H9 (cell line): ENCODE data around the gene MELK. TPM values are rescaled to one million over a fixed set of nuclear protein-coding genes. Genes with fewer than 3 reads are reported as not detected.

Experiments used
- DNase-seq: peaks from one replicate; pipeline ENCODE4 v3.0.0-alpha.2; 2017
- H2AFZ ChIP-seq: one replicate; pipeline ENCODE4 v1.6.1; 2013; ENCODE audit warnings: mild to moderate bottlenecking, low read length, control low read depth, moderate library complexity
- H2AK5ac ChIP-seq: 2 replicates; pipeline ENCODE4 v1.6.1; 2013; ENCODE audit warnings: low read length, control low read depth, mixed read lengths; ENCODE audit not compliant: insufficient read length
- H2BK120ac ChIP-seq: one replicate; pipeline ENCODE4 v1.6.1; 2013; ENCODE audit warnings: low read depth, mild to moderate bottlenecking, low read length, control low read depth, inconsistent platforms; ENCODE audit not compliant: poor library complexity, severe bottlenecking
- H2BK12ac ChIP-seq: 2 replicates; pipeline ENCODE4 v1.6.1; 2013; ENCODE audit warnings: low read length, control low read depth, mixed read lengths, low read depth; ENCODE audit not compliant: insufficient read length
- H2BK15ac ChIP-seq: 2 replicates; pipeline ENCODE4 v1.6.1; 2013; ENCODE audit warnings: low read depth, low read length, control low read depth
- H2BK20ac ChIP-seq: one replicate; pipeline ENCODE4 v1.6.1; 2013; ENCODE audit warnings: low read depth, mild to moderate bottlenecking, low read length, control low read depth, inconsistent platforms; ENCODE audit not compliant: poor library complexity, severe bottlenecking
- H2BK5ac ChIP-seq: 2 replicates; pipeline ENCODE4 v1.6.1; 2013; ENCODE audit warnings: low read length, control low read depth, mixed read lengths; ENCODE audit not compliant: insufficient read length
- H3K14ac ChIP-seq: 2 replicates; pipeline ENCODE4 v1.6.1; 2013; ENCODE audit warnings: low read length, control low read depth; ENCODE audit not compliant: insufficient read depth
- H3K18ac ChIP-seq: 2 replicates; pipeline ENCODE4 v1.6.1; 2013; ENCODE audit warnings: low read depth, mild to moderate bottlenecking, mixed read lengths, low read length, control low read depth; ENCODE audit not compliant: insufficient read length
- H3K23ac ChIP-seq: 2 replicates; pipeline ENCODE4 v1.6.1; 2013; ENCODE audit warnings: low read length, control low read depth, mixed read lengths, low read depth; ENCODE audit not compliant: insufficient read length
- H3K23me2 ChIP-seq: 2 replicates; pipeline ENCODE4 v1.6.1; 2013; ENCODE audit warnings: low read depth, mild to moderate bottlenecking, mixed read lengths, low read length, control low read depth; ENCODE audit not compliant: insufficient read length, poor library complexity, severe bottlenecking
- H3K27ac ChIP-seq: 2 replicates; pipeline ENCODE4 v1.5.1; 2013; ENCODE audit warnings: low read length, control low read depth, mixed read lengths, low read depth; ENCODE audit not compliant: insufficient read length
- H3K27me3 ChIP-seq: 2 replicates; pipeline ENCODE4 v1.6.1; 2013; ENCODE audit warnings: low read length, control low read depth, inconsistent platforms; ENCODE audit not compliant: insufficient read depth
- H3K4ac ChIP-seq: 2 replicates; pipeline ENCODE4 v1.6.1; 2013; ENCODE audit warnings: low read depth, mild to moderate bottlenecking, control low read depth, inconsistent platforms, low read length, moderate library complexity
- H3K4me1 ChIP-seq: 2 replicates; pipeline ENCODE4 v1.6.1; 2013; ENCODE audit warnings: low read length, control low read depth, inconsistent platforms; ENCODE audit not compliant: insufficient read depth
- H3K4me2 ChIP-seq: 2 replicates; pipeline ENCODE4 v1.6.1; 2013; ENCODE audit warnings: low read length, control low read depth, mixed read lengths; ENCODE audit not compliant: insufficient read length, insufficient read depth
- H3K56ac ChIP-seq: 2 replicates; pipeline ENCODE4 v1.6.1; 2013; ENCODE audit warnings: low read depth, mild to moderate bottlenecking, mixed read lengths, low read length, control low read depth; ENCODE audit not compliant: insufficient read length
- H3K79me1 ChIP-seq: 2 replicates; pipeline ENCODE4 v1.6.1; 2013; ENCODE audit warnings: low read depth, mild to moderate bottlenecking, moderate library complexity, low read length, control low read depth, inconsistent platforms; ENCODE audit not compliant: insufficient read depth, poor library complexity, severe bottlenecking
- H3K79me2 ChIP-seq: 2 replicates; pipeline ENCODE4 v1.6.1; 2013; ENCODE audit warnings: low read length, control low read depth, inconsistent platforms; ENCODE audit not compliant: insufficient read depth
- H3K9ac ChIP-seq: 2 replicates; pipeline ENCODE4 v1.6.1; 2013; ENCODE audit warnings: low read length, control low read depth, mixed read lengths; ENCODE audit not compliant: insufficient read length; ENCODE audit errors: extremely low read depth
- H3K9me3 ChIP-seq: one replicate; pipeline ENCODE4 v1.6.1; 2013; ENCODE audit warnings: low read depth, low read length, inconsistent platforms; ENCODE audit not compliant: control insufficient read depth
- H3T11ph ChIP-seq: one replicate; pipeline ENCODE4 v1.6.1; 2013; ENCODE audit warnings: mild to moderate bottlenecking, low read length, control low read depth, inconsistent platforms
- H4K20me1 ChIP-seq: one replicate; pipeline ENCODE4 v1.6.1; 2013; ENCODE audit not compliant: control insufficient read depth, insufficient read length, insufficient read depth
- H4K5ac ChIP-seq: 2 replicates; pipeline ENCODE4 v1.6.1; 2013; ENCODE audit warnings: low read depth, mild to moderate bottlenecking, mixed read lengths, low read length, control low read depth; ENCODE audit not compliant: insufficient read length
- H4K8ac ChIP-seq: replicated peaks from 2 replicates; pipeline ENCODE4 v1.6.1; 2013; ENCODE audit warnings: low read length, control low read depth, mixed read lengths, low read depth; ENCODE audit not compliant: insufficient read length
- H4K91ac ChIP-seq: 2 replicates; pipeline ENCODE4 v1.6.1; 2013; ENCODE audit warnings: low read depth, mild to moderate bottlenecking, moderate library complexity, mixed read lengths, low read length, control low read depth; ENCODE audit not compliant: insufficient read length
- H3K27ac Mint-ChIP-seq, 3 experiments: 2 replicates in 2 of 3; 3 replicates in 1 of 3; pipeline ENCODE4 v1.8.0; 2020 to 2021; ENCODE audit warnings: mixed read lengths in 3 of 3, mild to moderate bottlenecking in 1 of 3, moderate library complexity in 1 of 3
- H3K27me3 Mint-ChIP-seq: 2 replicates; pipeline ENCODE4 v1.8.0; 2021; ENCODE audit warnings: low read depth, mild to moderate bottlenecking, moderate library complexity, mixed read lengths
- H3K36me3 Mint-ChIP-seq, 3 experiments: 2 replicates in 2 of 3; 3 replicates in 1 of 3; pipeline ENCODE4 v1.8.0; 2020 to 2021; ENCODE audit warnings: low read depth in 3 of 3, mixed read lengths in 3 of 3; ENCODE audit not compliant: insufficient read depth in 1 of 3
- H3K4me1 Mint-ChIP-seq, 2 experiments: 2 replicates each; pipeline ENCODE4 v1.8.0; 2020; ENCODE audit warnings: mixed read lengths in 2 of 2
- H3K4me3 Mint-ChIP-seq, 2 experiments: 2 replicates in 1 of 2; 3 replicates in 1 of 2; pipeline ENCODE4 v1.8.0; 2020 to 2021; ENCODE audit warnings: mild to moderate bottlenecking in 2 of 2, mixed read lengths in 2 of 2, moderate library complexity in 1 of 2
- H3K9me3 Mint-ChIP-seq, 2 experiments: 2 replicates in 1 of 2; 3 replicates in 1 of 2; pipeline ENCODE4 v1.8.0; 2020; ENCODE audit warnings: mild to moderate bottlenecking in 2 of 2, mixed read lengths in 2 of 2, moderate library complexity in 1 of 2
- WGBS: extraction: QIAGEN DNeasy Blood & Tissue Kit; methylation state at CpG from one replicate; pipeline ENCODE4 v1.1.7; 2013; ENCODE audit warnings: missing lambda C conversion rate, low lambda C conversion rate, mixed read lengths; ENCODE audit not compliant: insufficient read length; ENCODE audit errors: extremely low coverage; 5-methylcytosine and 5-hydroxymethylcytosine counted together
- total RNA-seq: library from RNA; stranded (reverse); gene quantifications from 2 replicates; pipeline ENCODE4 v1.2.1, GENCODE V29; 2021
- TF ChIP-seq, protein P1 (sequence below): fragments of 200-600 bp; sonication (generic); conservative IDR thresholded peaks from 3 replicates; pipeline ENCODE4 v1.8.0; 2021; ENCODE audit warnings: antibody characterized with exemption, mild to moderate bottlenecking

The MELK gene
- total RNA-seq, 1 experiment from 2014 or later: 43.6 TPM

DNA sequence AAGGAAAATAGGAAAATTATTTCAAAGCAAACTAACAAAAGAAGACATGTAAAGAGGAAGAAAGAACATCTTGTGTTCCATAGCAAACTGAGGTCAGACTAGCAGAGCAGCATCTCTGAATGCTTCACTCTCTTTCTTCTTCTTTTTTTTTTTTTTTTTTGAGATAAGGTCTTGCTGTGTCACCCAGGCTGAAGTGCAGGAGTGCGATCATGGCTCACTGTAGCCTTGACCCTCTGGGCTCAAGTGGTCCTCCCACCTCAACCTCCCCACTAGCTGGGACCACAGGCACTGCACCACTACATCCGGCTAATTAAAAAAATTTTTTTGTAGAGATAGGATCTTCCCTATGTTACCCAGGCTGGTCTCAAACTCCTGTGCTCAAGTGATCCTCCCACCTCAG is 36.6 kb downstream of the MELK start:
- H3T11ph ChIP-seq: no peak overlapping the region
- TF ChIP-seq, protein P1, sequence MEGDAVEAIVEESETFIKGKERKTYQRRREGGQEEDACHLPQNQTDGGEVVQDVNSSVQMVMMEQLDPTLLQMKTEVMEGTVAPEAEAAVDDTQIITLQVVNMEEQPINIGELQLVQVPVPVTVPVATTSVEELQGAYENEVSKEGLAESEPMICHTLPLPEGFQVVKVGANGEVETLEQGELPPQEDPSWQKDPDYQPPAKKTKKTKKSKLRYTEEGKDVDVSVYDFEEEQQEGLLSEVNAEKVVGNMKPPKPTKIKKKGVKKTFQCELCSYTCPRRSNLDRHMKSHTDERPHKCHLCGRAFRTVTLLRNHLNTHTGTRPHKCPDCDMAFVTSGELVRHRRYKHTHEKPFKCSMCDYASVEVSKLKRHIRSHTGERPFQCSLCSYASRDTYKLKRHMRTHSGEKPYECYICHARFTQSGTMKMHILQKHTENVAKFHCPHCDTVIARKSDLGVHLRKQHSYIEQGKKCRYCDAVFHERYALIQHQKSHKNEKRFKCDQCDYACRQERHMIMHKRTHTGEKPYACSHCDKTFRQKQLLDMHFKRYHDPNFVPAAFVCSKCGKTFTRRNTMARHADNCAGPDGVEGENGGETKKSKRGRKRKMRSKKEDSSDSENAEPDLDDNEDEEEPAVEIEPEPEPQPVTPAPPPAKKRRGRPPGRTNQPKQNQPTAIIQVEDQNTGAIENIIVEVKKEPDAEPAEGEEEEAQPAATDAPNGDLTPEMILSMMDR: no peak
- Mint-ChIP-seq H3K27ac (no peak overlapping the region; a peak in 1 of 7 replicates), H3K36me3 (peaks cover 41 to 82% (median 74%) of the 10 kb centered on the region in 3 experiments), H3K4me3 (no peak overlapping the region), H3K4me1 (no peaks in the 10 kb centered on the region), H3K9me3 (peaks cover 5 to 7% of the 10 kb centered on the region in 2 experiments; a peak in 3 of 5 replicates), H3K27me3 (no peaks in the 10 kb centered on the region)
- no peak overlapping the region for H3K23ac ChIP-seq
- H4K5ac ChIP-seq: no peak overlapping the region
- H3K56ac ChIP-seq: no peak overlapping the region
- H2BK15ac ChIP-seq: no peak overlapping the region
- H3K4me1 ChIP-seq: no peaks in the 10 kb centered on the region
- no peak for DNase-seq
- no peaks in the 10 kb centered on the region for H3K79me2 ChIP-seq
- no peaks in the 10 kb centered on the region for H3K23me2 ChIP-seq
- no peak overlapping the region for H3K4ac ChIP-seq
- no peak overlapping the region for H3K9ac ChIP-seq
- no peak overlapping the region for H3K14ac ChIP-seq
- H2BK12ac ChIP-seq: no peak overlapping the region
- no peak overlapping the region for H3K27ac ChIP-seq
- no peak overlapping the region for H2BK120ac ChIP-seq
- WGBS: no CpG with 5 or more reads among the region's 2 CpGs
- no peaks in the 10 kb centered on the region for H4K20me1 ChIP-seq
- no peak overlapping the region for H4K8ac ChIP-seq
- H4K91ac ChIP-seq: no peak overlapping the region
- no peak overlapping the region for H2AK5ac ChIP-seq
- no peak overlapping the region for H2BK5ac ChIP-seq
- no peak overlapping the region for H2BK20ac ChIP-seq
- no peak overlapping the region for H3K18ac ChIP-seq
- no peak overlapping the region for H2AFZ ChIP-seq
- no peaks in the 10 kb centered on the region for H3K9me3 ChIP-seq
- no peaks in the 10 kb centered on the region for H3K27me3 ChIP-seq
- H3K79me1 ChIP-seq: no peaks in the 10 kb centered on the region
- no peak overlapping the region for H3K4me2 ChIP-seq
